Measurements from ENCODE around the gene ZNF772.
"Not testable (repeated sequence)": the region's sequence is repeated elsewhere in the genome, so short reads cannot be mapped to it uniquely, and the experiment has no call there.

DNA sequence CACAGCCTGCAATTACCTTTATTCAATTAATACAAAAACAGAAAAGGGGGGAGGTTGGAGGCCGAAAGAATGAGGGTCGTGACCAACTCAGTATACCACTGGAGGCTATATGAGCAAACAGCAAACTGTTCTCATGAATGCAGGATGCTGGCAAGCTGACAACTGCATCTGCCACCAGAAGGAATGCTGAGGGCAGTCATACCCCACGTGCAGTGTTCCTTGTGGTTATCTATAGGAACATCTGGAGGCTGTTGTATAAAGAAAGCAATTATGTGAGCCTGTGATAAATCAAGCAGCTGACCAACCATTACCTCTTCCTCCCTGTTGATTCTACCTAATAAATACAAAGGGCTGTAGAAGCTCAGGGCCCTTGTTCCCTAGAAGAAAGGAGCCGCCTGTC, 40.7 kb upstream of the ZNF772 start:
- TF ChIP-seq, protein P1, sequence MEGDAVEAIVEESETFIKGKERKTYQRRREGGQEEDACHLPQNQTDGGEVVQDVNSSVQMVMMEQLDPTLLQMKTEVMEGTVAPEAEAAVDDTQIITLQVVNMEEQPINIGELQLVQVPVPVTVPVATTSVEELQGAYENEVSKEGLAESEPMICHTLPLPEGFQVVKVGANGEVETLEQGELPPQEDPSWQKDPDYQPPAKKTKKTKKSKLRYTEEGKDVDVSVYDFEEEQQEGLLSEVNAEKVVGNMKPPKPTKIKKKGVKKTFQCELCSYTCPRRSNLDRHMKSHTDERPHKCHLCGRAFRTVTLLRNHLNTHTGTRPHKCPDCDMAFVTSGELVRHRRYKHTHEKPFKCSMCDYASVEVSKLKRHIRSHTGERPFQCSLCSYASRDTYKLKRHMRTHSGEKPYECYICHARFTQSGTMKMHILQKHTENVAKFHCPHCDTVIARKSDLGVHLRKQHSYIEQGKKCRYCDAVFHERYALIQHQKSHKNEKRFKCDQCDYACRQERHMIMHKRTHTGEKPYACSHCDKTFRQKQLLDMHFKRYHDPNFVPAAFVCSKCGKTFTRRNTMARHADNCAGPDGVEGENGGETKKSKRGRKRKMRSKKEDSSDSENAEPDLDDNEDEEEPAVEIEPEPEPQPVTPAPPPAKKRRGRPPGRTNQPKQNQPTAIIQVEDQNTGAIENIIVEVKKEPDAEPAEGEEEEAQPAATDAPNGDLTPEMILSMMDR (IDR thresholded peaks at IDR 0.05 in 2 of 3, conservative IDR thresholded peaks at IDR 0.05 in 1 of 3; ENCODE audit: borderline replicate concordance in 1 of 3, insufficient read depth in 1 of 3, low read depth in 2 of 3, low read length in 2 of 3), result not testable (repeated sequence)
- TF ChIP-seq, protein P2, sequence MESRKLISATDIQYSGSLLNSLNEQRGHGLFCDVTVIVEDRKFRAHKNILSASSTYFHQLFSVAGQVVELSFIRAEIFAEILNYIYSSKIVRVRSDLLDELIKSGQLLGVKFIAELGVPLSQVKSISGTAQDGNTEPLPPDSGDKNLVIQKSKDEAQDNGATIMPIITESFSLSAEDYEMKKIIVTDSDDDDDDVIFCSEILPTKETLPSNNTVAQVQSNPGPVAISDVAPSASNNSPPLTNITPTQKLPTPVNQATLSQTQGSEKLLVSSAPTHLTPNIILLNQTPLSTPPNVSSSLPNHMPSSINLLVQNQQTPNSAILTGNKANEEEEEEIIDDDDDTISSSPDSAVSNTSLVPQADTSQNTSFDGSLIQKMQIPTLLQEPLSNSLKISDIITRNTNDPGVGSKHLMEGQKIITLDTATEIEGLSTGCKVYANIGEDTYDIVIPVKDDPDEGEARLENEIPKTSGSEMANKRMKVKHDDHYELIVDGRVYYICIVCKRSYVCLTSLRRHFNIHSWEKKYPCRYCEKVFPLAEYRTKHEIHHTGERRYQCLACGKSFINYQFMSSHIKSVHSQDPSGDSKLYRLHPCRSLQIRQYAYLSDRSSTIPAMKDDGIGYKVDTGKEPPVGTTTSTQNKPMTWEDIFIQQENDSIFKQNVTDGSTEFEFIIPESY (IDR thresholded peaks at IDR 0.05; ENCODE audit: extremely low read depth, insufficient replicate concordance, low read length), result not testable (repeated sequence)
- TF ChIP-seq, protein P3, sequence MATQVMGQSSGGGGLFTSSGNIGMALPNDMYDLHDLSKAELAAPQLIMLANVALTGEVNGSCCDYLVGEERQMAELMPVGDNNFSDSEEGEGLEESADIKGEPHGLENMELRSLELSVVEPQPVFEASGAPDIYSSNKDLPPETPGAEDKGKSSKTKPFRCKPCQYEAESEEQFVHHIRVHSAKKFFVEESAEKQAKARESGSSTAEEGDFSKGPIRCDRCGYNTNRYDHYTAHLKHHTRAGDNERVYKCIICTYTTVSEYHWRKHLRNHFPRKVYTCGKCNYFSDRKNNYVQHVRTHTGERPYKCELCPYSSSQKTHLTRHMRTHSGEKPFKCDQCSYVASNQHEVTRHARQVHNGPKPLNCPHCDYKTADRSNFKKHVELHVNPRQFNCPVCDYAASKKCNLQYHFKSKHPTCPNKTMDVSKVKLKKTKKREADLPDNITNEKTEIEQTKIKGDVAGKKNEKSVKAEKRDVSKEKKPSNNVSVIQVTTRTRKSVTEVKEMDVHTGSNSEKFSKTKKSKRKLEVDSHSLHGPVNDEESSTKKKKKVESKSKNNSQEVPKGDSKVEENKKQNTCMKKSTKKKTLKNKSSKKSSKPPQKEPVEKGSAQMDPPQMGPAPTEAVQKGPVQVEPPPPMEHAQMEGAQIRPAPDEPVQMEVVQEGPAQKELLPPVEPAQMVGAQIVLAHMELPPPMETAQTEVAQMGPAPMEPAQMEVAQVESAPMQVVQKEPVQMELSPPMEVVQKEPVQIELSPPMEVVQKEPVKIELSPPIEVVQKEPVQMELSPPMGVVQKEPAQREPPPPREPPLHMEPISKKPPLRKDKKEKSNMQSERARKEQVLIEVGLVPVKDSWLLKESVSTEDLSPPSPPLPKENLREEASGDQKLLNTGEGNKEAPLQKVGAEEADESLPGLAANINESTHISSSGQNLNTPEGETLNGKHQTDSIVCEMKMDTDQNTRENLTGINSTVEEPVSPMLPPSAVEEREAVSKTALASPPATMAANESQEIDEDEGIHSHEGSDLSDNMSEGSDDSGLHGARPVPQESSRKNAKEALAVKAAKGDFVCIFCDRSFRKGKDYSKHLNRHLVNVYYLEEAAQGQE (IDR thresholded peaks at IDR 0.05; ENCODE audit: low read depth), result not testable (repeated sequence)
- not testable (repeated sequence) for TF ChIP-seq TCF7L2 (IDR thresholded peaks at IDR 0.05; ENCODE audit: borderline replicate concordance, extremely low read depth, insufficient read depth, insufficient read length); CEBPB (IDR thresholded peaks at IDR 0.05; ENCODE audit: low read depth); SP1 (IDR thresholded peaks at IDR 0.05; ENCODE audit: low read depth); EZH2phosphoT487 (IDR thresholded peaks at IDR 0.05; ENCODE audit: borderline replicate concordance); POLR2A (IDR thresholded peaks at IDR 0.05; ENCODE audit: borderline replicate concordance, extremely low read depth, insufficient read depth, insufficient read length); ZNF274 (IDR thresholded peaks at IDR 0.05; ENCODE audit: low read depth, low read length); POLR2AphosphoS5 (IDR thresholded peaks at IDR 0.05; ENCODE audit: low read depth, low read length); RAD21 (IDR thresholded peaks at IDR 0.05; ENCODE audit: low read depth)
- TF ChIP-seq, protein P4, sequence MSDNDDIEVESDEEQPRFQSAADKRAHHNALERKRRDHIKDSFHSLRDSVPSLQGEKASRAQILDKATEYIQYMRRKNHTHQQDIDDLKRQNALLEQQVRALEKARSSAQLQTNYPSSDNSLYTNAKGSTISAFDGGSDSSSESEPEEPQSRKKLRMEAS (IDR thresholded peaks at IDR 0.05), result not testable (repeated sequence)

All from HCT116 (cell line).